BE2C (cell line): ENCODE measurements around the gene CDK19.
"Not testable (repeated sequence)": the region's sequence is repeated elsewhere in the genome, so short reads cannot be mapped to it uniquely, and the experiment has no call there.

Experiments
- DNase-seq: peaks from one replicate; pipeline ENCODE4 v3.0.0-alpha.2; 2020
- H3K27me3 ChIP-seq: fragments of 250-450 bp; sonication (Bioruptor Pico); 2 replicates; pipeline ENCODE4 v1.5.1; 2020; ENCODE audit warnings: mild to moderate bottlenecking
- H3K36me3 ChIP-seq: fragments of 250-450 bp; sonication (Bioruptor Pico); 2 replicates; pipeline ENCODE4 v1.5.1; 2020; ENCODE audit warnings: mild to moderate bottlenecking
- H3K4me1 ChIP-seq: fragments of 250-450 bp; sonication (Bioruptor Pico); 2 replicates; pipeline ENCODE4 v1.5.1; 2020
- H3K4me3 ChIP-seq: 2 replicates; pipeline ENCODE4 v1.5.1; 2011; ENCODE audit warnings: low read depth, low read length
- H3K9me3 ChIP-seq: fragments of 250-450 bp; sonication (Bioruptor Pico); 2 replicates; pipeline ENCODE4 v1.5.1; 2020
- TF ChIP-seq, protein P1 (sequence below): IDR thresholded peaks from 2 replicates; pipeline ENCODE4 v1.5.1; 2012; ENCODE audit warnings: mild to moderate bottlenecking, low read depth, low read length

The CDK19 gene

DNA sequence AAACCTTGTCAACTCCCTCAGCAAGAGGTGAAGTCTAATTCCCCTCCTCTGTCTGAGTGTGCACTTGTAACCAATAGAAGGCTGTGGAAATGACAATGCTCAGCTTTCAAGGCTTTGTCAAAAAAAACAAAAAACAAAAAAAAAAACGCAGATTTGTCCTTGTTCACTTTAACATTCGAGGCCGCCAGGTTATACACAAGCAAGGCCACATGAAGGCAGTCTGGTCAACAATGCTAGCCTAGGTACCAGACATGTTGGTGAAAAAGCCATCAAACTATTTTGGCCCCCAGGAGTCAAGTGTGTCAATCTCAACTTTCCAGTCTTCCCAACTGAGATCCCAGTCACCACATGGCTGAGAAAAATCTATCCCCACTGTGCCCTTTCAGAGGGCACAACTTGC lies 92.3 kb downstream of the CDK19 start:
- Histone ChIP-seq H3K36me3 (no peaks in the 10 kb centered on the region), H3K4me1 (no peaks in the 10 kb centered on the region), H3K27me3 (no peaks in the 10 kb centered on the region), H3K4me3 (no peak overlapping the region), H3K9me3 (no peaks in the 10 kb centered on the region)
- DNase-seq: no peak
- TF ChIP-seq, protein P1, sequence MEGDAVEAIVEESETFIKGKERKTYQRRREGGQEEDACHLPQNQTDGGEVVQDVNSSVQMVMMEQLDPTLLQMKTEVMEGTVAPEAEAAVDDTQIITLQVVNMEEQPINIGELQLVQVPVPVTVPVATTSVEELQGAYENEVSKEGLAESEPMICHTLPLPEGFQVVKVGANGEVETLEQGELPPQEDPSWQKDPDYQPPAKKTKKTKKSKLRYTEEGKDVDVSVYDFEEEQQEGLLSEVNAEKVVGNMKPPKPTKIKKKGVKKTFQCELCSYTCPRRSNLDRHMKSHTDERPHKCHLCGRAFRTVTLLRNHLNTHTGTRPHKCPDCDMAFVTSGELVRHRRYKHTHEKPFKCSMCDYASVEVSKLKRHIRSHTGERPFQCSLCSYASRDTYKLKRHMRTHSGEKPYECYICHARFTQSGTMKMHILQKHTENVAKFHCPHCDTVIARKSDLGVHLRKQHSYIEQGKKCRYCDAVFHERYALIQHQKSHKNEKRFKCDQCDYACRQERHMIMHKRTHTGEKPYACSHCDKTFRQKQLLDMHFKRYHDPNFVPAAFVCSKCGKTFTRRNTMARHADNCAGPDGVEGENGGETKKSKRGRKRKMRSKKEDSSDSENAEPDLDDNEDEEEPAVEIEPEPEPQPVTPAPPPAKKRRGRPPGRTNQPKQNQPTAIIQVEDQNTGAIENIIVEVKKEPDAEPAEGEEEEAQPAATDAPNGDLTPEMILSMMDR: no peak

DNA sequence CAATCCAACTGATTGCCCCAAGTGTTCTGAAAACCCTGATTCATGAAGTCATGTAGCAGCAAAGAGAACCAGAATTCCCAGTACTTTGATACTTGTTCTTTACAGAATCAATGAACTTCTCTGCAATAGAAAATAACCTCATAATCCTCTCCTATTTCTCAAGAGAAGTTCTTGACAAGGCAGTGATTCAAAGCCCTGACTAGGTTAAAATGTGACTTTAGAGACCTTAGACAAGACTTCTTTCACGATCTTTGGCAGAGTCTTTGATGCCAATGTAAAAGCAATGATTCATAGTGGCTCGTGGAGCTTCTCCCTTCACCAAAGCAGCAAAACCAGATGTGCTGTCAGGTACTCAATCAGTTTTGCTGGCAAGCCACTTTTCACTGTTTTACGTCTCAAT lies 95.2 kb downstream of the CDK19 start:
- TF ChIP-seq, protein P1: no peak
- Histone ChIP-seq H3K4me1 (no peaks in the 10 kb centered on the region), H3K36me3 (no peaks in the 10 kb centered on the region)

GRCh38 chr6:110719601-110720000 lies 95.7 kb downstream of the CDK19 start:
- DNase-seq, H3K27me3 ChIP-seq, H3K4me1 ChIP-seq, H3K9me3 ChIP-seq, H3K36me3 ChIP-seq, H3K4me3 ChIP-seq: not testable (repeated sequence)

More for the DNA sequence above, 95.2 kb downstream of the CDK19 start:
- DNase-seq: no peak
- no peak overlapping the region for H3K4me3 ChIP-seq
- H3K27me3 ChIP-seq: no peaks in the 10 kb centered on the region
- no peaks in the 10 kb centered on the region for H3K9me3 ChIP-seq

GRCh38 chr6:110714143-110714542 lies 101.1 kb downstream of the CDK19 start:
- Histone ChIP-seq H3K27me3 (no peaks in the 10 kb centered on the region), H3K4me1 (no peaks in the 10 kb centered on the region), H3K4me3 (no peak overlapping the region), H3K9me3 (no peaks in the 10 kb centered on the region; the same call in 1 of the 2 replicates), H3K36me3 (no peaks in the 10 kb centered on the region)
- no peak for DNase-seq
- TF ChIP-seq, protein P1: no peak

DNA sequence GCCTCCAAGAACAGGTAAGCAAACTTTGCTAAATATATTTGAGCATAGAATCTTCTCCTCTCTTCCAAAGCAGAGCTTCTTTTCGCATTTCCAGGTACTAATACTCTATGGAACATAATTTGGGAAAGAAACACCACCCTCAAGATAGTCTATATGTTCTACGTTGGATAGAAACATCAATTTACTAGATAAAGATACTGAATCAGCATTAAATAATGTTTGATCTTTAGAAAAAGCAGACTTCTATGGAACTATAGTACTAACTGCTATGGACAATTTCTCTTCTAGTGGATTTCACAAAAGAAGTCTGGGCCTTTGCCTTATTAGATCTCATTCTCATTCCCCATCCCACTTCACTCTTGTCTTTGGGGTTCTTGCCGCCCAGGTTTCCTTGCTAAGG lies 103.0 kb downstream of the CDK19 start:
- no peak for DNase-seq
- TF ChIP-seq, protein P1: no peak
- Histone ChIP-seq H3K36me3 (no peaks in the 10 kb centered on the region), H3K27me3 (no peaks in the 10 kb centered on the region), H3K4me3 (no peak overlapping the region), H3K9me3 (no peaks in the 10 kb centered on the region; the same call in 1 of the 2 replicates), H3K4me1 (no peaks in the 10 kb centered on the region)

- Histone ChIP-seq H3K4me3 (no peak overlapping the region), H3K9me3 (no peaks in the 10 kb centered on the region; the same call in 1 of the 2 replicates), H3K27me3 (no peaks in the 10 kb centered on the region), H3K4me1 (no peaks in the 10 kb centered on the region), H3K36me3 (no peaks in the 10 kb centered on the region)
- TF ChIP-seq, protein P1: no peak
- DNase-seq: no peak
Measured at GRCh38 chr6:110710115-110710514, 105.2 kb downstream of the CDK19 start.
